NCI-H748 (cell line): ENCODE data around the gene PCNA.

Experiments
- DNase-seq: peaks from one replicate; lab custom pipeline; 2025; ENCODE audit not compliant: unreplicated experiment; lab: John Stamatoyannopoulos, UW

PCNA gene

DNA sequence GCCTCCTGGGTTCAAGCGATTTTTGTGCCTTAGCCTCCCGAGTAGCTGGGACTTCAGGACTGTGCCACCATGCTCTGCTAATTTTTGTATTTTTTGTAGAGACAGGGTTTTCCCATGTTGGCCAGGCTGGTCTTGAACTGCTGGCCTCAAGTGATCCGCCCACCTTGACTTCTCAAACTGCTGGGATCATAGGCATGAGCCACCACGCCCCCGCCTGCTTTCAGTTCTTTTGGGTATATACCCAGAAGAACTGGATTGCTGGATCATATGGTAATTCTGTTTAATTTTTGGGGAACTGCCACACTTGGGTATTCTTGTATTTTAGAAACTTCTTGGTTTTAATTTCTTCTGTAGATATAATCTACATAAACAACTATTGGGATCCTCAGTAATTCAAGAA is 24.1 kb upstream of the PCNA start:
- DNase-seq, result no peak

DNA sequence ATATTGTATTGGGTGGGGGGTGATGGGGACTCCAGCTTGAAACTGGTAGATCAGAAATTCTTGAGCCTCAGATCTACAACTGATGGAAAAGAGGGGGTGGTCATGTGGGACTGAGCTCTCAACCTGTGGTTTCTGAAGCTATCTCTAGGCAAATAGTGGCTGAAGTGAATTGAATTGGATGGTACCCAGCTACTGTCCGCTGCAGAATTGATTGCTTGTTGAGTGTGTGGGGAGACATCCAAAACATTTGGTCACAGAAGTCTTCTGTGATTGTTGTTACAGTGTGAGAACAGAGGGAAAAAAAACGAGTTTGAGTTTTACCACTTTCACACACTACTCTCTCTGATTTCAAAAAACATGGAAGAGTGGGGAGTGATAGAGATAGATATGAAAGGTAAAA is 21.9 kb upstream of the PCNA start:
- no peak for DNase-seq

GRCh38 chr20:5140195-5140594 is 20.4 kb upstream of the PCNA start:
- no peak for DNase-seq

GRCh38 chr20:5136096-5136495 is 16.3 kb upstream of the PCNA start:
- no peak for DNase-seq

DNA sequence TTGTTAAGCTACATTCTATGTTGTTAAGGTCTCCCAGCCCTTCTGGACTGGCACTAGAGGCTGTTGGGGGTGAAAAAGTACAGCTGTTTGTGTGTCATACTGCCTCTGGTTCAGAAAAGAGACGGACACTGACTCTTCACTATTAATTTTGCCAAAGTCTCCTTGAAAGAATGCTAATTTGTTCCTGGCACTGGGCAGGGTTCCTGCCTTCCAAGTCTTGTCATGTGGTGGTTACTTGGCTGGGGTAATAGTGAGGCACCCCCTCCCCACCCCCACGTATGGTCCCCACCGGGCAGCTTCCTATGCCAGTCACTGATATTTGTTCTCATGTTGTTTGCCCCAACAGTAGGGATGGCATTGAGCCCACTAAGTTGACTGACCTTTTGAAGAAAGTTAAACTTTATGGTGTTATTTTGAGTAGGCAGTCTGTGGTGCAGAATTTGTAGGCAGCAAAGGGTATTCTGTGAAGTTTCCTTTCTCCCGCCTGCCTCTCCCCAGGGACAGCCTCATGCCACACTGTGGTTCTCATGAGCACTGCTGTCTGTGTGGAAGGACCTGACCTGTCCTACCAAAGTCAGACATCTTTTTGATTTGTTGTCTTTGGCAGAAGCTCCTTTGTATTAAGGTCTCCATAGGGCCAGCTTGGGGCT is 15.7 kb upstream of the PCNA start:
- no peak for DNase-seq

DNA sequence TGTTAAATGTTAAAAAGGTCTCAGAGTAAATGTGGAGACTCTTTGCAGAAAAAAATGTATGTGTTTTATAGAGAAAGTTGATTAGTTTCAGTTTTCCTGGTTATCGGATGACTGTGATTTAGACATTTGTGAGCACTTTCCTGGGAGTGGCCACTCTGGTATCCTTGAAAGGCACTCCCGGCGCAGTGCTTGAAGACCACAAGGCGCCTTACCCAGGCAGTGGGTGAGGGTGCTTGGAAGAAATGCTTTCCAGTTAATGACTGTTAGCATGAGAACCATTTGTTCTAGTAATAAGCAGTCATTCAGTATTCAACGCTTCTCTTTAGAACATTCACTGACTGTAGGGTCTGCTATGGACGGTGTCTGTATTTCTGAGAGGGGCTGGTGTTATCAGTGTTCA is 14.2 kb upstream of the PCNA start:
- DNase-seq, result no peak

DNA sequence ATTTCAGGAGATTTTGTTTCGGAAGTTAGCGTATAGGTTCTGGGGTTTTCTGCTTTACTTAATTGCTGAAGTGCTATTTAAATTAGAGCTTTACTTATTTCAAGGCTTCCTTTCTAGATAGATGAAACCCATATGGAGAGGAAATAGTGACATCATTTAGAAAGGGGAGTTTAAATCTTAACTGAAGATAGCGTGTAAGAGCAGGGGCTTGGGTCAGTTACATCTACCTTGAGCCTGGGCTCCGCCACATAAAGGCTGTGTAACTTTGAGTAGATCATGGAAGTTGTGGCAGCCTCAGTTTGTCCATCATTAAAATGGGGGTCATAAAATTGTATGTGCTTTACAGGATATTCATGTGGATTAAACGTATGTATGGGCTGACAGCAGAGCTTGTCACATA is 11.7 kb upstream of the PCNA start:
- no peak for DNase-seq

DNA sequence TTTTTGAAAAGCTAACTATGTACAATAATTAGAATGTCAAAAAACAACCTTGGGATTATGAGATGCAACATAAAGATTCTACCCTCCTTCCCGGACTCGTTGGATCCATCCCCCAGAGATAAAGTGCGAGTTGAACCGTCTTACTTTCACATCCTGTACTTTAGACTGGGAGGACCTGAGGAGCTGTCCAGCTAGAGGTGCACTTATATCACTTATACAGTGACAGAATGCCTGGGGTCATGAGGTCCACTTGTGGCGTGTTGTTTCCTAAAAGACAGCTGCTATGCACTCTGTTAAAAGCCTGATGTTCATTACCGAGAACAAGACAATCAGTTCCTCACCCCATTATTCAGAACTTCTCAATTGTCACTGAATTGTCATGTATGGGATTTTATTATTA is 9.1 kb upstream of the PCNA start:
- DNase-seq, result no peak

DNA sequence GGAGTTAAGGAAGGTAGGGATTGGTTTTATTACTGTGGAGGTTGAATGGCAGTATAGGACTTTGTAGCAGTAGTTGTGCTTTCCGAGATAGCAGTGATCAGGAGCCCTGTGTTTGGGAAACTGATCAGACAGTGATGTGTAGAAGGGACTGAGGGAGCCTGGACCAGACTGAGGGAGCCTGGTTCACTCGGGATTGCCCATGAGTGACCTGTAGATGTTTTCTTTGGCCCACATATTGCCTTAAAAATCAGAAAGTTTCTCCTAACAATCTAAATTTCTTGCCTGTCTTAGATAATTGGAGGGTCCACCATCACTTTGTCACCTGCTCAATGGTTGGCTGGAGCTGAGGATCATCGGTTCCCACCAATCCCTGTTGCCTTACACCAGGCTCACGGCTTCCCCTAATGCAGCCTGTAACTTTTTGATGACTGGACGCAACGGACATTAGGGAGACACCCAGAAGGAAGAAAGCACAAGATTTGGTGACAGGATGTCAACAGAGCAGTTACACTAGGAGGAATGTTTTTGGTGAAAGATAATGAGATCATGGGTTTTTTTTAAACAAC is 8.2 kb upstream of the PCNA start:
- peak; percentile 27 for DNase-seq

DNA sequence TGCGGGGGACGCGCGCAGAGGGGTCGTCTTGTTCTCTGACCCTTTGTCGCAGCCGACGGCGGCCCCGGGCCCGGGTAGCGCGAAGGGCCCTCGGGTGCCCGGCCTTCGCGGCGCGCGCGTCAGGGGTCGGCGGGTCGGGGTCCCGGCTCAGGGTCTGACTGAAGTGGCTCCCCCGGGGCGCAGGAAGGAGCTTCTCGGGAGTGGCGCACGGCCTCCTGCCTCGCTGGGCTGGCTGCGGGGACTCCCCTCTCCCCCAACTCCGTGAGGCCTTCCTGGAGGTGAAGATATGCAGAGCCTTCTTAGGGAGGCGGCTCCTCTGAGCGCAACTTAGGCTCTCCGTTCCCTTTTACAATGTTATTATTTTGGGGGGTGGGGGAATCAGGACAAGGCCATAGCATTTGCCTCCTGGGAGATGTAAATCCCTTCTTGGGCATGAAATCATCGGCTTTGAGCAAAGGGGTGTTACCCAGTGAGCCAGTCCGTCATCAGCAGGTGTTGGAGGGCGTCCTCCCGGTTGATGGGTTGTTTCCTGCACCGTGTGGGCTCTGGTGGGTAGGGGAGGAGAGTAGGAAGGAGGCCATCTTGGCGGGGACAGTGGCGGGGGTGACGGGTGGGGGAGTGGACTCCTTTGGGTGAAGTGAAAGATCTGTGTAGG is 7.6 kb upstream of the PCNA start:
- peak; percentile 86 for DNase-seq

DNA sequence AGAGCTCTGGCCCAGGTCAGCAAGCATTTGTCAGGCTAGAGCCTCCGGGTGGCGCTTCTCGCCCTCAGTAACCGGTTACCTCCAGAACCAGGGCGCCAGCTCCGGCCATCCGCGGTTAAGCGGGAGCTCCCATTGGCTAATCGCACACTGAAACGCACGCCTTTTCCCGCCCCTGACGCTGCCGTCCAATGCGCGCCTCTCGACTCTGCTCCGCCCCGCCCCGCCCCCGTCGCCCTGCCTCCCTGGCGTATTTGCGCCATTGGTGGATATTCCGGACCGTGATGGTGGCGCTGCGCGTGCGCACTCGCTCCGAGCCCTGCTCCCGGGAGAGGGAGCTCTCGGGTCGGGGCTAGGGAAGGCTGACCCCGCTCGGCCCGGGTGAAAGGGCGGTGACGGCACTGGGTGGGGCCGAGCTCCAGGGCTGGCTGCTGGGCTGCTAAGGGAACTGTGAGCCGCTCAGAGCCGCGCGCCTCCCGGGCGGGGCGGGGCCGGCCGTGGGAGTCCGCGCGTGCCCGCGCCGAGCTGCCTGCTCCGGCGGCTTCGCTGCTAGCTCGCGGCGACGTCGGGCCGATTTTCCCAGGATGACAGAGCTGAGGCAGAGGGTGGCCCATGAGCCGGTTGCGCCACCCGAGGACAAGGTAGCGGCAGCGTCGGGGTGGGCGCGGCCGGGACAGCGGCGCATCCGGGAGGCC is 6.9 kb upstream of the PCNA start, which contains the start of gene CDS2:
Gene CDS2 (plus strand): TSS at position 497 of the 692 bp plus-strand sequence. CDS start 85 bp downstream, at position 582.
- DNase-seq, result peak; percentile 100

- DNase-seq, result no peak
Observed at GRCh38 chr20:5122873-5123260, 3.1 kb upstream of the PCNA start.

DNA sequence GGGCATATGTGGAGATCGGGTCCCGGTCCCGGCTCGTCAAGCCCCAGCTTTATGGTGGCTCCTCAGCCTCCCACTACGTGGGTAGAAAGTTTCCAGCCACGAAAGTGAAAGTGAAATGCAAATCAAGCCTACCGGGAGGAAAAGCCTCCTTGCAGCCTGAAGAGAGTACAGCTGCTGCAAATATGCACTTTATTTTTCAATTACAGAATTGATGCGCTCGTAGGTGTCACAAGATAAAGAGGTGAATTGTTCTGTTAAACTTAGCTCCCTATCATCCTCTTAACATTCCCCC is 373 bp upstream of the PCNA start:
- DNase-seq, result no peak

GRCh38 chr20:5119143-5119434 is 669 bp downstream of the PCNA start:
- DNase-seq, result no peak

DNA sequence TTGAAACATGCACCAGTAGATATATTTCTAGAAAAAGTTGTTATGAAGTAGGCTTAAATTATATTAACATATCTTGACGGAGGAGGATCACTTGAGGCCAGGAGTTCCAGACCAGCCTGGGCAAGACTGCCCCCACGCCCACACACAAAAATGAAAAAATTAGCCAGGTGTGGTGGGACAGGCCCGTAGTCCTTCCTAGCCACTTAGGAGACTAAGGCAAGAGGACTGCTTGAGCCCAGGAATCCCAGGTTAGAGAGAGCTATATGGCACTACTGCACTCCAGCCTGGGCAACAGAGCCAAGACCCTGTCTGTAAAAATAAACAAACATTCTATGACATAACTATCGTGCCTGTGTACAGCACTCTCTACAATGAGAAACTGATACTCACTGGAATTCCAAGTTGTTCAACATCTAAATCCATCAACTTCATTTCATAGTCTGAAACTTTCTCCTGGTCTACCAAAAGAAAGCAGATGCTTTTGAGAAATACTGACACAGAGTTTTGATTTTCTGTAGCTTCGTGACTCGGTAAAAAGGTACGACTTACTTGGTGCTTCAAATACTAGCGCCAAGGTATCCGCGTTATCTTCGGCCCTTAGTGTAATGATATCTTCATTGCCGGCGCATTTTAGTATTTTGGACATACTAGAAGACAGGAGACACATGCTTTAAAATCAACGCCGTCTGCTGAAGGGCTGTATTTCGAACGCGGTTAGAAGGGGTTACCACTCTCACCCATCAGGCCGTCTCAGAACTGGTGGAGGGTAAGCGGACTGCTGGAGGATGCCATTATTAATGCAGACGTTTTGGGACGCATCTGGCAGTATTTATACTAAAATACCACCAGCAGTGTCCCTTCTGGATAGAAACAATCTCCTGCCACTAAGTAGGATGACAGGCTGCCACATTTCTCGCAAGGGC is 1.3 kb downstream of the PCNA start:
- peak; percentile 54 for DNase-seq

- no peak for DNase-seq
Observed at GRCh38 chr20:5116875-5117274, 2.9 kb downstream of the PCNA start.

DNA sequence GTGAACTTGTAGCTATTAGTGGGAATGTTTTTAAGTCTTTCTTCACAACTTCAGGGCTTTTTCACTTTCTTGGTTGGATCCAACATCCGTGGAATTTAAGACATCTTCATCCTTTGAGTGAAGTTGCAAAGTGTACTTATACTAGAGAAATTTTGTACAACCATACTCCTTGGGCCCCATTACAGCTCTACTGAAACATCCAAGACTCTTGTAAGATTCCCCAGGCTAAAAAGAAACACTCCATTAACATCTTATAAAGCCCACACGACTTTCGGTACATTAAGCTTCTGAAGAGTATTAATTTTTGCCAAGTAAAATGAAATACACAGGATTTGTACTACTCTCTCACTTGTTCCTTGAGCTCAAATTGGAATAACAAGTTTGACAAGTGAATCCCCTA is 5.4 kb downstream of the PCNA start:
- no peak for DNase-seq

- no peak for DNase-seq
Observed at GRCh38 chr20:5113615-5113986, 6.2 kb downstream of the PCNA start.

DNA sequence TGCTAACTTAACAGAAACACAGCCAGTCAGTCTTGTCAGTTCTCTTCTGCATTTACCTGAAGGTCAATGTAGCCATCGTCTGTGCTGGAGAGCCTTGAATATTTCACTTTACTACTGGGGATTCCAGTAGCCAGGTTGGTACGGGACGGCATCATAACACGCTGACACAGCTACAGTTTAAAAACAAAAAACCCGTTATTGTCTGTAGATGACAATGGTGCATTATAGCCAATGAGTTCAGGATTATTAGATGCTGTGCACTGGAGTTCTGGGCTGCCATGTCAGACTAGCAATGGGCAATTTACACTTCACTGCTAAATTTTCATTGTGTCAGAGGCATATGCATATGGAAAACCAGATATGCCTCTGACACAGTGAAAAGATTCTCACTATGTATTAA is 10.5 kb downstream of the PCNA start:
- DNase-seq, result no peak

DNA sequence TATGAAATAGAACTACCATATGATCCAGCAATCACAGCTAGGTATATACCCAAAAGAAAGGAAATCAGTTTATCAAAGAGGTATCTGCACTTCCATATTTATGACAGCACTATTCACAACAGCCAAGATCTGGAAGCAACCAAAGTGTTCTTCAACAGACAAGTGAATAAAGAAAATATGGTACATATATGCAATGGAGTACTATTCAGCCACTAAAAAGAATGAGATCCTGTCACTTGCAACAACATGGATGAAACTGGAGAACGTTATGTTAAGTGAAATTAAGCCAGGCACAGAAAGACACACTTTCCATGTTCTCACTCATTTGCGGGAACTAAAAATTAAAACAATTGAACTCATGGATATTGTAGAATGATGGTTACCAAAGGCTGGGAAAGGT is 15.3 kb downstream of the PCNA start:
- DNase-seq, result no peak

GRCh38 chr20:5100684-5101347 is 18.9 kb downstream of the PCNA start:
- peak; percentile 73 for DNase-seq
